Pancreas (tissue), 10 donors: Measurements from ENCODE around the gene FOXP2. TPM values are rescaled to one million over a fixed set of nuclear protein-coding genes. Genes with fewer than 3 reads are reported as not detected.

Experiments used
- ATAC-seq, 4 donors: fragments of 200-7000 bp; cut with Tn5 transposase; one replicate each; pipeline versions ENCODE4 v1.8.0 to v1.9.1; 2020; ENCODE audit warnings: mild to moderate bottlenecking in 4 of 4, moderate library complexity in 4 of 4
- DNase-seq, 6 donors: peaks; one replicate each; pipeline ENCODE4 v3.0.0-alpha.2; 2020
- FAIRE-seq: peaks from 2 replicates; lab custom pipeline; 2012; peaks lifted over from hg19 to GRCh38; lab: Jason Lieb, UNC
- H3K27ac ChIP-seq, 4 donors: fragments of 200-600 bp; sonication (generic); 1 replicate in 3 of 4; 2 replicates in 1 of 4; pipeline versions ENCODE4 v1.5.0 to v1.8.0; 2020
- H3K27me3 ChIP-seq, 4 donors: fragments of 200-600 bp; one replicate each; pipeline ENCODE4 v1.8.0; 2021
- H3K36me3 ChIP-seq, 3 donors: fragments of 200-600 bp; sonication (generic) in 1 of 3; one replicate each; pipeline versions ENCODE4 v1.5.0 to v1.8.0; 2020 to 2021
- H3K4me1 ChIP-seq, 3 donors: fragments of 200-600 bp; one replicate each; pipeline ENCODE4 v1.8.0; 2021
- H3K4me3 ChIP-seq, 4 donors: fragments of 200-600 bp; sonication (generic) in 2 of 4; one replicate each; pipeline versions ENCODE4 v1.5.0 to v1.8.0; 2020 to 2021
- H3K9me3 ChIP-seq, 4 donors: fragments of 200-600 bp; one replicate each; pipeline ENCODE4 v1.8.0; 2021
- WGBS, 2 donors: extraction: QIAGEN DNeasy Blood & Tissue Kit; methylation state at CpG; one replicate each; pipeline ENCODE4 v1.1.7; 2013; 5-methylcytosine and 5-hydroxymethylcytosine counted together
- intact Hi-C, 3 donors: fragments of 100-400 bp; cut with DNase I; formaldehyde crosslinking; loops; one replicate each; pipeline versions ENCODE4 v1.11.1 to v1.14.2; 2022
- polyA plus RNA-seq, 2 donors: library from polyadenylated mRNA; stranded (reverse); fragments of 200-250 nt; gene quantifications; one replicate each; pipeline ENCODE4 v1.2.3, GENCODE V29; 2013
- total RNA-seq, 6 donors: library from RNA; stranded (reverse); fragmentation: NEBNext Ultra II Directional in 4 of 6; extraction: Animal tissue kit (Norgen Biotek cat#: 25700) in 4 of 6; gene quantifications; one replicate each; pipeline versions ENCODE4 v1.2.1 to v1.2.4, GENCODE V29; 2021 to 2023
- TF ChIP-seq, protein P1 (sequence below), 4 donors: fragments of 200-600 bp; sonication (generic) in 3 of 4; IDR thresholded peaks; one replicate each; pipeline versions ENCODE4 v1.5.0 to v1.8.0; 2021; ENCODE audit warnings: antibody characterized with exemption in 4 of 4
- donor health status: healthy with polysubstance abuse.
- donor health status: DM: no; HTN: no; CAD: no; lungs with moderate emphysema.
- donor health status: DM: no; HTN: no; CAD: no.
- donor health status: control.
- donor health status: control.
- donor health status: Bipolar disorder and iron deficiency.
- donor health status: DM: yes; HTN: yes; CAD: no.
- donor health status: DM: no; HTN: no; CAD: no.
- donor health status: DM: no; HTN: no; CAD: no.
- donor health status: DM: yes; HTN: yes; CAD: no.

FOXP2 gene
- 10 to 100 TPM in 4 of 6 donors, 1 to 10 TPM in 2; 8.7 to 12.6 (median 10.4) TPM for total RNA-seq
- 1 to 10 TPM; 2.7 to 2.9 TPM for polyA plus RNA-seq

DNA sequence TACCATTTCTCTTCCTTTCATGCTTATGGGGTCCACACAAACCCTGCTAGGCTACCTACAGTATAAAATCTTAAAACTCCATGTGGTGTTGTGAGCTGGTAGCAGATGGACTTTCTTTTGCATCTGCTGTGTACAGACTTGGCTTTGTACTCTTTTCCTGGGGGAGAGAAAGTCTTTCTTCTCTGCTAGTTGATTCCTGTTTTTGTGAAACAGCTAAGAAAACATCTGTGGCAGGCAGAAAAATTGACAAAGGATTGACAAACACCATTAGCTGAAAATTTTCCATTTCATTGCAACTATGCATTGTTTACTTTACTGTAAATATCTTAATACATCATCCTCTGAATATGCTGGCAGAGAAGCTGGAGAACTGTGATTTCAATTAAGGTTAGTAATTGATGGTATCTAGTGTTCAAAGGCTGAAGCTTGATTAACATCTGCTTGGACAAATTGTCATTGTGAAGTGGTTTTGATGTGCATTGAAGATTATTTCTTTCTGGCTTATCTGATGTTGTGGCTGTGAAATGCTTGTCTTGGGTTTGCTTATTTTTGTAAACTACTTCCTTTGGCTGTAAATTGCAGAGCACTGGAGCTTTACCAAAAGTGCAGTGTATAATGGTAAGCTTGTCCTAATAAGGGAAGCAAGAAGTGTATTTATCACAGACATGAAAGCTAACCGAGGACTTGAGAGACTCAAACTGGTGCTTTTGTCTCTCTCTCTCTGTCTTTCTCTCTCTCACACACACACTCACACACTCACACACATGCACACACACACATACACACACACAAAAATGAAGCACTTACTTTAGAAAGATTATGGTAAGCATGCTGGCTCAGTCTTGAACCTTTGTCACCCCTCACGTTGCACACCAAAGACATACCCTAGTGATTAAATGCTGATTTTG lies at the start of gene FOXP2:
FOXP2 (plus strand) TSS at position 660 of the 908 bp plus-strand sequence. CDS start 11,697 bp downstream, outside the sequence.
- DNase-seq = no peak
- H3K27ac ChIP-seq = peak within 1 kb of the TSS in 3 of 4 donors; percentile 4 to 68 (median 62)
- H3K27me3 ChIP-seq = no peaks in the 10 kb centered on the region
- WGBS, 2 donors = 2 to 5% methylated on average over 2 of the region's 2 CpGs
- H3K36me3 ChIP-seq = no peaks in the 10 kb centered on the region
- H3K4me1 ChIP-seq = peaks cover 4 to 30% (median 9%) of the 10 kb centered on the region in 3 donors
- intact Hi-C loops = no loop called here
- no peaks in the 10 kb centered on the region for H3K9me3 ChIP-seq
- ATAC-seq = peak; percentile 40 to 62 (median 49)
- peak within 1 kb of the TSS in 2 of 4 donors; percentile 10 to 28 for H3K4me3 ChIP-seq
- TF ChIP-seq, protein P1, sequence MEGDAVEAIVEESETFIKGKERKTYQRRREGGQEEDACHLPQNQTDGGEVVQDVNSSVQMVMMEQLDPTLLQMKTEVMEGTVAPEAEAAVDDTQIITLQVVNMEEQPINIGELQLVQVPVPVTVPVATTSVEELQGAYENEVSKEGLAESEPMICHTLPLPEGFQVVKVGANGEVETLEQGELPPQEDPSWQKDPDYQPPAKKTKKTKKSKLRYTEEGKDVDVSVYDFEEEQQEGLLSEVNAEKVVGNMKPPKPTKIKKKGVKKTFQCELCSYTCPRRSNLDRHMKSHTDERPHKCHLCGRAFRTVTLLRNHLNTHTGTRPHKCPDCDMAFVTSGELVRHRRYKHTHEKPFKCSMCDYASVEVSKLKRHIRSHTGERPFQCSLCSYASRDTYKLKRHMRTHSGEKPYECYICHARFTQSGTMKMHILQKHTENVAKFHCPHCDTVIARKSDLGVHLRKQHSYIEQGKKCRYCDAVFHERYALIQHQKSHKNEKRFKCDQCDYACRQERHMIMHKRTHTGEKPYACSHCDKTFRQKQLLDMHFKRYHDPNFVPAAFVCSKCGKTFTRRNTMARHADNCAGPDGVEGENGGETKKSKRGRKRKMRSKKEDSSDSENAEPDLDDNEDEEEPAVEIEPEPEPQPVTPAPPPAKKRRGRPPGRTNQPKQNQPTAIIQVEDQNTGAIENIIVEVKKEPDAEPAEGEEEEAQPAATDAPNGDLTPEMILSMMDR (IDR thresholded peaks at IDR 0.05) = no peak
- no peak for FAIRE-seq

DNA sequence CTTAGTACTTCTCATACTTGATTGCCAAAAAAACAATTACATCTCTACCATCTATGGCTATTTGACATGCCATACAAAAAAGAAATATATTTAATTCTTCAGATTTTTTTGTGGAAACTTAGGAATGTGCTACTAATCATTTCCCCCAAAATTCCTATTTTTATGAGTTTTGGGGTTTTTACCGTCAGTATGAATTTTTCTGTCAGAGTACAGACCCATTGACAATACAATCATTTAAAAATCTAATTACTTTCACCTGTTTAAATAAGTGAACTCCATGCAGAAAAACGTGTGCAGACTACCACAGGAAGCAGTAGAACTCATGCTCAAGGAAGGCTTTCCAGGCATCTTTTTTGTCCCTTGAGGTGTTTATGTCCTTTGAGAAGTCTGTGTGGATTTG lies 48.8 kb upstream of the FOXP2 start:
- no peak for ATAC-seq
- intact Hi-C loops = no loop called here
- TF ChIP-seq, protein P1 (IDR thresholded peaks at IDR 0.05) = no peak
- Histone ChIP-seq H3K27ac (no peak overlapping the region), H3K4me1 (peaks cover 9 to 26% (median 25%) of the 10 kb centered on the region in 3 donors), H3K27me3 (no peaks in the 10 kb centered on the region), H3K36me3 (no peaks in the 10 kb centered on the region), H3K4me3 (no peak overlapping the region), H3K9me3 (no peaks in the 10 kb centered on the region)
- WGBS, 2 donors = 42% methylated on average over 2 of the region's 2 CpGs
- no peak for DNase-seq
- FAIRE-seq = no peak

DNA sequence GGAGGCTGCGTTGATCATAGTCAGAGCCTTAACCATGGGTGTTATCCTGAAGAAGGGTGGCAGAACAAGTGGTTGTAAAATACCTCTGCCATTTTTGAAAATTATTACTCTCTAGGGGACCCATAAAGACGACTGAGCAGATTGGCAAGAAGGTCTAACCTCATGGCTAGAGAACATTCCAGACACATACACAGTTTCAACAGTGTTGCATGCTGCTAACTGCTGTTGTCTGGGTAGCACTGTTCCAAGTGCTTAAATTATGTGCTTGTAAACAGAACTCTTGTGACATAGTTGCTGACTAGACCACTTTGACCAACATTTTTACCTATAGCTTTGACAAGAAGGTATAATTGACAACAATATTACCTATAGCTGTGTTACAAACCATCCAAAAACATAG lies 46.1 kb upstream of the FOXP2 start:
- no peak for ATAC-seq

DNA sequence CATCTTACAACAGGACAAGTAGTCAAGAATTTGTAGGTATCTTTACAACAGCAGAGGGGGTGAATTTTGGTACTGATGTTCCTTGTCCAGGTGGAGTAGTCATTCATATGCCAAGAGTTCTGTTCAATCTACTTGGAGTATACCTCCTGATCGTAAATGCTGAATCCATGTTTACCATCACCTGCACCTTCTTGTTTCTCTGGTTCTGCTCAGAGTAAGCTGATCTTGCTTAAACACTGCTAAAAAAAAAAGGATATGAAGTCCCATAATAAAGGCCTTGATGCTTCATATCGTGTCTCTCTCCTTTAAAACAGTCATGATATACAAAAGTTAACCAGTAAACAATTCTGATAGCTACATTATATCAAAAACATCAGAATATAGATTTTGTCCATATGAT lies 45.3 kb upstream of the FOXP2 start:
- Histone ChIP-seq H3K36me3 (no peaks in the 10 kb centered on the region), H3K9me3 (no peaks in the 10 kb centered on the region), H3K4me3 (no peak overlapping the region), H3K27ac (no peak overlapping the region), H3K27me3 (no peaks in the 10 kb centered on the region), H3K4me1 (peaks cover 8 to 14% (median 11%) of the 10 kb centered on the region in 3 donors)
- DNase-seq (no peak), FAIRE-seq (no peak), ATAC-seq (no peak)
- intact Hi-C loops = no loop called here
- TF ChIP-seq, protein P1 (IDR thresholded peaks at IDR 0.05) = no peak
- 76 to 79% methylated on average over 2 of the region's 2 CpGs for WGBS, 2 donors

More for the DNA sequence above, 46.1 kb upstream of the FOXP2 start:
- Histone ChIP-seq H3K36me3 (no peaks in the 10 kb centered on the region), H3K27me3 (no peaks in the 10 kb centered on the region), H3K27ac (no peak overlapping the region), H3K9me3 (no peaks in the 10 kb centered on the region), H3K4me3 (no peak overlapping the region), H3K4me1 (peaks cover 9 to 22% (median 14%) of the 10 kb centered on the region in 3 donors)
- FAIRE-seq (no peak), DNase-seq (no peak)
- intact Hi-C loops = no loop called here
- WGBS, 2 donors = 83 to 85% methylated on average over 2 of the region's 2 CpGs
- TF ChIP-seq, protein P1 (IDR thresholded peaks at IDR 0.05) = no peak
